HFF-Myc (cell line): ENCODE results near the gene TBCD.

Source experiments
- DNase-seq: peaks from one replicate; pipeline ENCODE4 v3.0.0-alpha.2; 2011; ENCODE audit warnings: low read depth; ENCODE audit errors: extremely low read depth
- H3K4me3 ChIP-seq: replicated peaks from 2 replicates; pipeline ENCODE4 v1.5.1; 2011; ENCODE audit warnings: low read depth, mild to moderate bottlenecking, control low read depth, low read length
- TF ChIP-seq, protein P1 (sequence below): IDR thresholded peaks from 2 replicates; pipeline ENCODE4 v1.5.1; 2012; ENCODE audit warnings: mild to moderate bottlenecking, low read depth, low read length, control low read depth; ENCODE audit errors: missing control alignments

The TBCD gene

DNA sequence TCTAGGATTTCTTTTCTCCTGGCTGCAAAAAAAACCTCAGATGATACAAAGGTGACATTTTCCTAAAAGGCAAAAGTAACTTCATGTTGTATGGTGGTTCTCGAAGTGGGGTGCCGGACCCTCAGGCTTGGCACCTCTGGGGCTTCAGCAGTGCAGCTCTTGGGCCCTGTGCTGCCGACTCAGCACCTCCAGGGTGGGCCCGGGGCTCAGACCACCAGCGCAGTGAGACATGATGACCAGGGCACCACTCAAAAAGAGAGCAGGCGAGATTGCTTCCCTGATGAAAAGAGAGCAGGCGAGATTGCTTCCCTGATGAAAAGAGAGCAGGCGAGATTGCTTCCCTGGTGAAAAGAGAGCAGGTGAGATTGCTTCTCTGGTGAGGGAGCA lies 186.6 kb downstream of the TBCD start:
- TF ChIP-seq, protein P1, sequence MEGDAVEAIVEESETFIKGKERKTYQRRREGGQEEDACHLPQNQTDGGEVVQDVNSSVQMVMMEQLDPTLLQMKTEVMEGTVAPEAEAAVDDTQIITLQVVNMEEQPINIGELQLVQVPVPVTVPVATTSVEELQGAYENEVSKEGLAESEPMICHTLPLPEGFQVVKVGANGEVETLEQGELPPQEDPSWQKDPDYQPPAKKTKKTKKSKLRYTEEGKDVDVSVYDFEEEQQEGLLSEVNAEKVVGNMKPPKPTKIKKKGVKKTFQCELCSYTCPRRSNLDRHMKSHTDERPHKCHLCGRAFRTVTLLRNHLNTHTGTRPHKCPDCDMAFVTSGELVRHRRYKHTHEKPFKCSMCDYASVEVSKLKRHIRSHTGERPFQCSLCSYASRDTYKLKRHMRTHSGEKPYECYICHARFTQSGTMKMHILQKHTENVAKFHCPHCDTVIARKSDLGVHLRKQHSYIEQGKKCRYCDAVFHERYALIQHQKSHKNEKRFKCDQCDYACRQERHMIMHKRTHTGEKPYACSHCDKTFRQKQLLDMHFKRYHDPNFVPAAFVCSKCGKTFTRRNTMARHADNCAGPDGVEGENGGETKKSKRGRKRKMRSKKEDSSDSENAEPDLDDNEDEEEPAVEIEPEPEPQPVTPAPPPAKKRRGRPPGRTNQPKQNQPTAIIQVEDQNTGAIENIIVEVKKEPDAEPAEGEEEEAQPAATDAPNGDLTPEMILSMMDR, result no peak
- H3K4me3 ChIP-seq, result no peak overlapping the region
- no peak for DNase-seq

DNA sequence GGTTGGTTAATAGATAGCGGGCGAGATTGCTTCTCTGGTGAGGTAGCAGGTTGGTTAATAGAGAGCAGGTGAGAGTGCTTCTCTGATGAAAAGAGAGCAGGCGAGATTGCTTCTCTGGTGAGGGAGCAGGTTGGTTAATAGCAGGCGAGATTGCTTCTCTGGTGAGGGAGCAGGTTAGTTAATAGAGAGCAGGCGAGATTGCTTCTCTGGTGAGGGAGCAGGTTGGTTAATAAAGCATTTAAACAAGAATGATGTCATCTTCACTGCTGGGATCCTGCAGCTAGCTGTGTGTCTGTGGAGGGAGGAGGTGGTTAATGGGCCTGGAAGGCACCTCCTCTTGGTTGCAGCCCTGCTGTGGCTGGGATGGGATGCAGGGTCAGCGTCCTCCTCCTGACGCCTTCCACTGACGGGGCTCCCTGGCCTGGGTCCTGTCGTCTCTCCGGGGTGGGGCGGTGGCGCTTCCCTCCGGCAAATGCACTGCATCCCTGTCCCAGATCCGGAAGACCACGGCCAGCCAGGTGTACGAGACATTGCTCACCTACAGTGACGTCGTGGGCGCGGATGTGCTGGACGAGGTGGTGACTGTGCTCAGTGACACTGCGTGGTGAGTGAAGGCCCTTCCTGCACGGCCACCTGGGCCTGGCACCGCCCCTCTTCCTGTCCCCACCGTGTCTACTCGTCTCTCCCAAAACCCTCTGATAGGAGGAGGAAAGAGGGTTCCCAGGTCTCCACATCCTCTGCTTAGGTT lies 187.2 kb downstream of the TBCD start:
- TF ChIP-seq, protein P1, result no peak
- DNase-seq, result no peak
- no peak overlapping the region for H3K4me3 ChIP-seq

DNA sequence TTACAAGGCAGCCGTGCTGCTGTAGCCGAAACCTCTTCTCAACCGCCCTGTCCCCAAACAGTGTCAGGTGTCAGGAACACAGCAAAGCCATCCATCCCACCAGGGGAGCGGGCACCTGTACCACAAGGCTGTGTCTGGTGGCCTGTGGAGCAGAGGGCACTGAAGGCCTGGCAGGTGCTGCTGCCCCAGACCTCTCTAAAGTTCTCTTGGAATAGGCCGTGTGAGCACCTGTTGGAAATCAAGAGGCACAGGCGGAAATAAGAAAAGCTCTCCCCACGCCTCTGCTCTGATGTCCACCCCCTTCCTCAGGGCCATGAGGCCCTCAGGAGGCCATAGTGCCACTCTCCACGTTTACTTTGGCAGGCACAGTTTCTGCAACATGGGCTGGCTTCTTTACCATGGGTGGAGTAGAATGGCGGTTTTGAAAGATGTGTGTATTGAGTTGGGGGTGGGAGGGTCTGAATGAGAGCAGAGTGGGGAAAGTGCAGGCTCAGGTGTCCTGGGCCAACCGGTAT lies 187.8 kb downstream of the TBCD start:
- DNase-seq, result no peak
- TF ChIP-seq, protein P1, result no peak
- no peak overlapping the region for H3K4me3 ChIP-seq

DNA sequence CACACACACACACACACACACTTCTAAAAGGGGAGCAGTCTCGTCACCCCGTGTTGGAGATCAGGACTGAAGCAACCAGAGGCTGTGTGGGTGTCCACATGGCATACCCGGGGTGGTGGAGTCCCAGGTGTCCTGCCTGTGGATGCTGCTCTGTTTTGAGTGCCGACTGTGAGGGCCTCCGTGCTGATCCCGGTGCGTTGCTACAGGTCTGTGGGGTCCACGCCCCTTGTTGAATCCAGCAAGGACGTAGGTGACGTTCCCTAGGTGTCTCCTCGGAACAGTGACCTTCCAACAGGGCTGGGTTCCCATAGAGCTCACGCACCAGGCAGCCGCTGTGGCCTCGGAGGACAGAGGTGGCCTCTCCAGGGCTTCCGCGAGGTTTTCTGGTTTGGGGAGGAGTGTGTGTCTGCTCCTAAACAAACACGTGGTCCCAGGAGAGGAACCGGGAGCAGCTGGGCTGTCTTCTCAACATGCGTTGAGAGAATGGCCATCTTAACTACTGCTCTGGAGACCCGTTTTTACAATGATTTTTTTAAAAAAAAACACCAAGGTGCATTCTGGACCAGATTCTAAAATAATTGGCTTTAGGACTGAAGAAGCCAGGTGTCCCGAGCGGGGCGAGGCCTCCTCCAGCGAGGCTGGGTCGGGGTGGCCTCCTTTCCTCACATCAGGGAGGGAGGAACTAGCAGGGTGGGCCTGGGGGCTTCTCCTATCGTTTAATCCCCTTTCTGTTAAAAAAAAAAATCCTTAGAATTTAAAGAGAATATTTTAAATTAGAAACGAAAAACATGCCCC lies 188.6 kb downstream of the TBCD start:
- TF ChIP-seq, protein P1, result no peak
- no peak for DNase-seq
- no peak overlapping the region for H3K4me3 ChIP-seq

DNA sequence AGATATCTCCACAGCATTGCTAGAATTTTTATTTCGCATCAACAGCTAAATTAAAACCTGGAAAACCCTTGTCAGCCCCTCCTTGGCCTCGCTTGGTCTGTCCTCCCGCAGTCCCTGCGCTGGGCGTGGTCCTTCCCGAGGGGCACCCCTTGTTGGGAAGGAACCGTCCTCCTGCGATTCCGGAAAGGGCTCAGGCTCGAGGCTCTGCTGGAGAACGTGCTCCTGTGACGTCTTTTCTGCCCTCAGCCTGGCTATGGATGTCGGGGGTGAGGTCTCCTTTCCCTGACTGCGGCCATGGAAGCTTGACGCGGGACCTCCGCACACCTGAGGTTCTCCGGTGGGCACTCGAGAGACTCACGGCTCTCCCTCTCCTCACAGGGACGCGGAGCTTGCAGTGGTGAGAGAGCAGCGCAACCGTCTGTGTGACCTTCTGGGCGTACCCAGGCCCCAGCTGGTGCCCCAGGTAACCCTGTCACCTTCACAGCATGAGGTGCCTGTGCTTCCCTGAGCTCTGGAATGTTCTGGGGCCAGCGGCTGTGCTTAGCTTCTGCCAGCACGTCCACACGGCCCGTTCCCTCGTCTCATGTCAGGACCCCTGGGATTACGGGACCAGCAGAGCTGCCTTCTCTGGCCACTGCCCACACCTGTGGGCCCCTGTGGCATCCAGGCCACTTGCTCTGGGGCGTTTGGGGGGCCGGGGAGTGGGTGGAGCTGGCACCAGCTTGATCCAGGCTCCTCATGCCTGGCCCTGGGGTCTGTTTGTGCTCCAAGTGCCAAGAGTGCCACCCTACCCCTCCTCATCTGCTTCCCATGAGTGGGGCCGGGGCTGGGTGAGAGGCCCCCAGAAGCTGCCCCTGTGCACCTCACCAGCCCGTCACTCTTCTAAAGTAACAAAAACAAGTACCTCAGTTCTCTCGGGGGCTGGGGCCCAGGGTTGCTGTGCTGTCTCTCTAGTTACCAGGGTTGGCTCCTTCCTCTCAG lies 189.4 kb downstream of the TBCD start:
- no peak overlapping the region for H3K4me3 ChIP-seq
- DNase-seq, result no peak

More for the DNA sequence above, 189.4 kb downstream of the TBCD start:
- TF ChIP-seq, protein P1, result no peak
